ENCODE results near the gene FUS. TPM values are rescaled to one million over a fixed set of nuclear protein-coding genes. Genes with fewer than 3 reads are reported as not detected.

Gene FUS
- total RNA-seq, 4 donors from 2014 or later: 91.8 to 125 (median 109) TPM

- H3K27ac ChIP-seq: peak overlapping the region in 2 of 4 donors; percentile 41 to 85
- H3K27me3 ChIP-seq: peaks cover 0 to 19% of the 10 kb centered on the region in 2 donors
- no peak overlapping the region for H3K4me3 ChIP-seq
- no peak for DNase-seq (ENCODE audit: low spot score in 2 of 2)
- TF ChIP-seq POLR2A (IDR thresholded peaks at IDR 0.05) (no peak), EP300 (IDR thresholded peaks at IDR 0.05) (no peak)
- TF ChIP-seq, protein P1, sequence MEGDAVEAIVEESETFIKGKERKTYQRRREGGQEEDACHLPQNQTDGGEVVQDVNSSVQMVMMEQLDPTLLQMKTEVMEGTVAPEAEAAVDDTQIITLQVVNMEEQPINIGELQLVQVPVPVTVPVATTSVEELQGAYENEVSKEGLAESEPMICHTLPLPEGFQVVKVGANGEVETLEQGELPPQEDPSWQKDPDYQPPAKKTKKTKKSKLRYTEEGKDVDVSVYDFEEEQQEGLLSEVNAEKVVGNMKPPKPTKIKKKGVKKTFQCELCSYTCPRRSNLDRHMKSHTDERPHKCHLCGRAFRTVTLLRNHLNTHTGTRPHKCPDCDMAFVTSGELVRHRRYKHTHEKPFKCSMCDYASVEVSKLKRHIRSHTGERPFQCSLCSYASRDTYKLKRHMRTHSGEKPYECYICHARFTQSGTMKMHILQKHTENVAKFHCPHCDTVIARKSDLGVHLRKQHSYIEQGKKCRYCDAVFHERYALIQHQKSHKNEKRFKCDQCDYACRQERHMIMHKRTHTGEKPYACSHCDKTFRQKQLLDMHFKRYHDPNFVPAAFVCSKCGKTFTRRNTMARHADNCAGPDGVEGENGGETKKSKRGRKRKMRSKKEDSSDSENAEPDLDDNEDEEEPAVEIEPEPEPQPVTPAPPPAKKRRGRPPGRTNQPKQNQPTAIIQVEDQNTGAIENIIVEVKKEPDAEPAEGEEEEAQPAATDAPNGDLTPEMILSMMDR (IDR thresholded peaks at IDR 0.05): no peak
- peaks cover 0 to 41% (median 2%) of the 10 kb centered on the region in 4 donors for H3K4me1 ChIP-seq
- peaks cover 0 to 60% (median under 1%) of the 10 kb centered on the region in 3 donors for H3K36me3 ChIP-seq
- H3K9me3 ChIP-seq: no peaks in the 10 kb centered on the region
- WGBS, 2 donors: 85 to 87% methylated on average over 18 to 20 of the region's 20 CpGs
Measured at GRCh38 chr16:31132303-31132979, 47.5 kb upstream of the FUS start.

DNA sequence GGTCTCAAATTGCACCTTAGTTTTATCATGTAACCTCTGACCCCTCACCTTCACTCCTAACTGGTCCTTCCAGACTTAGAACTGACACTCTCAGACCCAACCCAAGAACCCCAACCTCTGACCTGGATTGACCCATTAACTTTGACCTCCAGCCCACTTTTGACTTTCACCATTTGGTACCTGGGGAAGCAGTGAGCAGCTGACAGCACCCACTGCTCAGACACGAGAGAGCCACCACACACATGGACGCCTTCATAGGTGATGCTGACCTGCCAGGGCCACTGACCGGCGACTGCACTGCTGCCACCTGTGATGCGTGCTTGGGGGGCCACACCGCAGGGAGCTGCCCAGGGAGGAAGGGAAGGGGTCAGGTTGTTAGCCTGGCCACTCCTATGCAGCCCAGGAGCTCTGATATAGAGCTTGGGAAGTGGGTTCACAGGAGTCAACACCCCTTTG is 46.9 kb upstream of the FUS start:
- peaks cover 0 to 54% (median 0%) of the 10 kb centered on the region in 3 donors for H3K36me3 ChIP-seq
- H3K27ac ChIP-seq: no peak overlapping the region
- H3K4me1 ChIP-seq: peaks cover 0 to 35% (median under 1%) of the 10 kb centered on the region in 4 donors
- no peaks in the 10 kb centered on the region for H3K9me3 ChIP-seq
- H3K4me3 ChIP-seq: no peak overlapping the region
- peaks cover 0 to 19% of the 10 kb centered on the region in 2 donors for H3K27me3 ChIP-seq
- WGBS, 2 donors: 85 to 93% methylated on average over 6 of the region's 6 CpGs
- DNase-seq (ENCODE audit: low spot score in 2 of 2): no peak
- TF ChIP-seq, protein P1 (IDR thresholded peaks at IDR 0.05): no peak
- TF ChIP-seq POLR2A (IDR thresholded peaks at IDR 0.05): no peak
- TF ChIP-seq EP300 (IDR thresholded peaks at IDR 0.05): no peak

GRCh38 chr16:31134091-31134571 is 45.8 kb upstream of the FUS start:
- Histone ChIP-seq H3K4me3 (peak overlapping the region in 1 of 4 donors; percentile 12), H3K27ac (peak overlapping the region in 1 of 4 donors; percentile 38), H3K36me3 (peaks cover 0 to 43% (median 0%) of the 10 kb centered on the region in 3 donors), H3K27me3 (peaks cover 0 to 19% of the 10 kb centered on the region in 2 donors), H3K4me1 (peaks cover 0 to 28% (median 0%) of the 10 kb centered on the region in 4 donors), H3K9me3 (no peaks in the 10 kb centered on the region)
- DNase-seq (ENCODE audit: low spot score in 2 of 2): no peak
- TF ChIP-seq EP300 (IDR thresholded peaks at IDR 0.05): no peak
- TF ChIP-seq POLR2A (IDR thresholded peaks at IDR 0.05): no peak
- TF ChIP-seq, protein P1 (IDR thresholded peaks at IDR 0.05): no peak
- 33 to 42% methylated on average over 5 of the region's 5 CpGs for WGBS, 2 donors

GRCh38 chr16:31134625-31135534 is 45.1 kb upstream of the FUS start:
- H3K27me3 ChIP-seq: peaks cover 0 to 19% of the 10 kb centered on the region in 2 donors
- H3K27ac ChIP-seq: peak overlapping the region in 1 of 4 donors; percentile 76
- peaks cover 0 to 23% (median 0%) of the 10 kb centered on the region in 4 donors for H3K4me1 ChIP-seq
- H3K9me3 ChIP-seq: no peaks in the 10 kb centered on the region
- DNase-seq (ENCODE audit: low spot score in 2 of 2): no peak
- H3K4me3 ChIP-seq: peak overlapping the region in 1 of 4 donors; percentile 25
- WGBS, 2 donors: 21 to 22% methylated on average over 17 to 18 of the region's 18 CpGs
- peaks cover 0 to 36% (median 0%) of the 10 kb centered on the region in 3 donors for H3K36me3 ChIP-seq
- TF ChIP-seq, protein P1 (IDR thresholded peaks at IDR 0.05): no peak
- TF ChIP-seq POLR2A (IDR thresholded peaks at IDR 0.05) (no peak), EP300 (IDR thresholded peaks at IDR 0.05) (no peak)

Measured in tibial nerve (tissue), 4 donors.